Heart left ventricle (tissue), 13 donors: ENCODE data around the gene CPPED1.

Experiments
- POLR2A ChIP-seq, 2 donors: fragments of 450-650 bp; IDR thresholded peaks; one replicate each; pipeline ENCODE4 v1.6.1; 2017; ENCODE audit warnings: antibody characterized with exemption in 2 of 2, mild to moderate bottlenecking in 2 of 2, moderate library complexity in 2 of 2
- TF ChIP-seq, protein P1 (sequence below), 12 donors: fragments of 200-600 bp; sonication (generic) in 4 of 12; IDR thresholded peaks; one replicate each; pipeline versions ENCODE4 v1.5.0 to v1.8.0; 2018 to 2022; ENCODE audit warnings: antibody characterized with exemption in 12 of 12, mild to moderate bottlenecking in 5 of 12
- donor health status: ischemic (EF 13 %, LVEDD 7.1; RV severe dilation, severe dysfunction).
- donor health status: DM: no; HTN: yes; CAD: no.
- donor health status: DM: no; HTN: no; CAD: no.
- donor health status: ischemic (EF 25% LVEDD 6.9; RV normal size, moderate dysfunction).
- donor health status: ischemic (EF 25% LVEDD 5.7; RV mildly dilated, moderate dysfunction).
- donor health status: ischemic (EF 35%, LVEDD 5.7; RV mildly dilated, moderate dysfunction).
- donor health status: nonischemic (EF 11% LVEDD 7.7; RV severe dilation, severe dysfunction).
- donor health status: DM: yes; HTN: yes; CAD: no.
- donor health status: PGD.
- donor health status: ischemic (EF 29% LVEDD 5.4; RV normal size, mild dysfunction).
- donor health status: nonischemic (EF 23%, LVEDD 6.1; RV moderate dilation, normal function).

DNA sequence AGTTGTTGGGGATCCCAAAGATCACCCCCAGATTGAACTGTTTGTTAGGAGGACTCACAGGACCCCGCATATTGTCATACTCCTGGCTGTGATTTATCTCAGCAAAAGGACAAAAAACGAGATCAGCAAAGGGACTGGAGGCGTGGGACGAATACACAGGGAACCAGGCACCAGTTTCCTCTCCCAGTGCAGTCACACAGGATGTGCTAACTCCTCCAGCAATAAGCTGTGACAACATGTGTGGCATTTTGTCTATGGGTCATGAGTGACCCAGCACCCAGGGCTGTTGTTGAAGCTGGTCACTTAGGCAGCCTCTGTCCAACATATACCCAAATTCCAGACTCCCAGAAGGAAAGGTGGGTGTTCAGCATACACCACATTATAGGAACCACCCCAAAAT, 60.9 kb downstream of the CPPED1 start:
- TF ChIP-seq, protein P1, sequence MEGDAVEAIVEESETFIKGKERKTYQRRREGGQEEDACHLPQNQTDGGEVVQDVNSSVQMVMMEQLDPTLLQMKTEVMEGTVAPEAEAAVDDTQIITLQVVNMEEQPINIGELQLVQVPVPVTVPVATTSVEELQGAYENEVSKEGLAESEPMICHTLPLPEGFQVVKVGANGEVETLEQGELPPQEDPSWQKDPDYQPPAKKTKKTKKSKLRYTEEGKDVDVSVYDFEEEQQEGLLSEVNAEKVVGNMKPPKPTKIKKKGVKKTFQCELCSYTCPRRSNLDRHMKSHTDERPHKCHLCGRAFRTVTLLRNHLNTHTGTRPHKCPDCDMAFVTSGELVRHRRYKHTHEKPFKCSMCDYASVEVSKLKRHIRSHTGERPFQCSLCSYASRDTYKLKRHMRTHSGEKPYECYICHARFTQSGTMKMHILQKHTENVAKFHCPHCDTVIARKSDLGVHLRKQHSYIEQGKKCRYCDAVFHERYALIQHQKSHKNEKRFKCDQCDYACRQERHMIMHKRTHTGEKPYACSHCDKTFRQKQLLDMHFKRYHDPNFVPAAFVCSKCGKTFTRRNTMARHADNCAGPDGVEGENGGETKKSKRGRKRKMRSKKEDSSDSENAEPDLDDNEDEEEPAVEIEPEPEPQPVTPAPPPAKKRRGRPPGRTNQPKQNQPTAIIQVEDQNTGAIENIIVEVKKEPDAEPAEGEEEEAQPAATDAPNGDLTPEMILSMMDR (IDR thresholded peaks at IDR 0.05), result no peak
- no peak for TF ChIP-seq POLR2A (IDR thresholded peaks at IDR 0.05)
